Suppressor macrophage (primary cell): Measurements from ENCODE around the gene TTC27.
"Not testable (repeated sequence)": the region's sequence is repeated elsewhere in the genome, so short reads cannot be mapped to it uniquely, and the experiment has no call there.

ENCODE experiments used
- DNase-seq, 4 experiments: peaks; one replicate each; pipeline ENCODE4 v3.0.0-alpha.2; 2020 to 2022

The TTC27 gene

GRCh38 chr2:32812316-32812715 lies 184.5 kb downstream of the TTC27 start:
- DNase-seq: peak in 1 of 4 experiments; percentile 14

GRCh38 chr2:32820088-32820487 lies 192.2 kb downstream of the TTC27 start:
- no peak for DNase-seq

GRCh38 chr2:32820701-32821100 lies 192.9 kb downstream of the TTC27 start:
- DNase-seq: no peak

GRCh38 chr2:32824070-32824809 lies 196.4 kb downstream of the TTC27 start:
- no peak for DNase-seq

- DNase-seq: peak; percentile 2 to 16 (median 10)
These were observed 197.5 kb downstream of the TTC27 start for GRCh38 chr2:32825291-32825712.

- DNase-seq: no peak
These were observed 202.3 kb downstream of the TTC27 start for GRCh38 chr2:32830196-32830595.

GRCh38 chr2:32832821-32833220 lies 205.0 kb downstream of the TTC27 start:
- DNase-seq: no peak

- no peak for DNase-seq
These were observed 205.9 kb downstream of the TTC27 start for GRCh38 chr2:32833709-32834108.

GRCh38 chr2:32835148-32835547 lies 207.3 kb downstream of the TTC27 start:
- DNase-seq: peak in 1 of 4 experiments; percentile 19

GRCh38 chr2:32836933-32837332 lies 209.1 kb downstream of the TTC27 start:
- DNase-seq: no peak

- peak; percentile 3 to 33 (median 26) for DNase-seq
These were observed 210.6 kb downstream of the TTC27 start for GRCh38 chr2:32838418-32838817.

- no peak for DNase-seq
These were observed 211.1 kb downstream of the TTC27 start for GRCh38 chr2:32838949-32839348.

- no peak for DNase-seq
These were observed 214.4 kb downstream of the TTC27 start for GRCh38 chr2:32841931-32842898.

GRCh38 chr2:32843699-32844098 lies 215.8 kb downstream of the TTC27 start:
- no peak for DNase-seq

GRCh38 chr2:32844253-32844652 lies 216.4 kb downstream of the TTC27 start:
- no peak for DNase-seq

GRCh38 chr2:32846274-32846673 lies 218.4 kb downstream of the TTC27 start:
- DNase-seq: not testable (repeated sequence)

GRCh38 chr2:32847734-32848133 lies 219.9 kb downstream of the TTC27 start:
- no peak for DNase-seq

GRCh38 chr2:32849456-32850194 lies 221.8 kb downstream of the TTC27 start:
- DNase-seq: no peak

GRCh38 chr2:32851777-32852439 lies 224.1 kb downstream of the TTC27 start:
- no peak for DNase-seq

- DNase-seq: no peak
These were observed 225.0 kb downstream of the TTC27 start for GRCh38 chr2:32852856-32853255.

- no peak for DNase-seq
These were observed 229.0 kb downstream of the TTC27 start for GRCh38 chr2:32856891-32857290.

- no peak for DNase-seq
These were observed 230.9 kb downstream of the TTC27 start for GRCh38 chr2:32858713-32859112.
